ENCODE measurements around the gene ADAM17.
"Not testable (repeated sequence)": the region's sequence is repeated elsewhere in the genome, so short reads cannot be mapped to it uniquely, and the experiment has no call there.

The ADAM17 gene

DNA sequence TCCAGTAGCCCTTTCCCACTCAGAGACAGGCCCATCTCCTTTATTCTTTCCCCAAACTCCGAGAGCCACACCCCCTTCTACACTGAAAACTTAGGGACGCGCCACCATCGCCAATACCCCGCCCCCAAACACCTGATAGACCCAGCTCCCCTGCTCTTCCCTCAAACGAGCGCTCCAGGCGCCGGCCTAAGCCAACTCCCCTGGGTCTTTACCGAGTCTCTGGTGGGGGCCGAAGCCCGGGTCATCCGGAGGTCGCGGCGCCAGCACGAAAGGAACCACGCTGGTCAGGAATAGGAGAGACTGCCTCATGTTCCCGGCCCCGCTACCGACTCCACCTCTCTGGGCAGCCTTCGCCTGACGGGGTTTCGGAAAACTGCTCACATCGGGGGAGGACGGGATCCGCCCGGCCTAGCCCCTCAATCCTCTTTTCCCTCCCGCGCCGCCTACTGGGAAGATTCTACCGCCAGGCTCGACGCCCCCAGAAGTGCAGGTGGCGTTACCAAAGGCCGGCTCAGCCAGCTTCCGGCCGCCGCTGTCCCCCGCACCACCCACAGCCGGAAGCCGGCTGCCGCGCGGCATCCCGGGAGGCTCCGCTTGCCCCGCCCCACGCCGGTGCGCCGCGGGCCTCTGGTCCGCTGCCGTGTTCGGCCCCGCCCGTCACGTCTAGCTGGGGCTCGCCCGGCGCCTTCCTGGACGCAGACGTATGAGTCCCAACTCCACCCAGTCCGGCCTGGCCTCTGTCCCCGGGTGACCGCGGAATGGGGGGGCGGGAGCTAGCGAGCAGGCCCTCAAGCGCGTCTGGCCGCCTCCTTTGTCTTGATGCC, at the start of gene ADAM17:
Gene ADAM17, minus strand, starts transcription at position 534 of the 824 bp plus-strand sequence. Its CDS starts 225 bp downstream, at position 309.
- in situ Hi-C loops (cut with MboI; ENCODE audit: low sequenced_read_pairs) = no loop called here

- in situ Hi-C loops (cut with MboI; ENCODE audit: low sequenced_read_pairs) = no loop called here
Measured at GRCh38 chr2:9602412-9602811, 46.8 kb upstream of the ADAM17 start.

DNA sequence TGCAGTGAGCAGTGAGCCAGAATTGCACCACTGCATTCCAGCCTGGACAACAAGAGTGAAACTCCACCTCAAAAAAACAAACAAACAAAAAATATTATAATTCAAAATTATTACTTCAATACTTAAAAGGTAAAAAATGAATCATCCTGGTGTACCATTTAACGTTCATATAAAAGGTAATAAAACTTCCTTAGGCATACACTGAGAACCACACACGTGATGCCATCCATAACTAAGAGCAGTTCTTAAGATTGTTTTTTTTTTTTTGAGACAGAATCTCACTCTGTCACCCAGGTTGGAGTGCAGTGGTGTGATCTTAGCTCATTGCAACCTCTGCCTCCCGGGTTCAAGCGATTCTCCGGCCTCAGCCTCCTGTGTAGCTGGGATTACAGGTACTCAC, 45.8 kb upstream of the ADAM17 start:
- in situ Hi-C loops (cut with MboI; ENCODE audit: low sequenced_read_pairs) = no loop called here

DNA sequence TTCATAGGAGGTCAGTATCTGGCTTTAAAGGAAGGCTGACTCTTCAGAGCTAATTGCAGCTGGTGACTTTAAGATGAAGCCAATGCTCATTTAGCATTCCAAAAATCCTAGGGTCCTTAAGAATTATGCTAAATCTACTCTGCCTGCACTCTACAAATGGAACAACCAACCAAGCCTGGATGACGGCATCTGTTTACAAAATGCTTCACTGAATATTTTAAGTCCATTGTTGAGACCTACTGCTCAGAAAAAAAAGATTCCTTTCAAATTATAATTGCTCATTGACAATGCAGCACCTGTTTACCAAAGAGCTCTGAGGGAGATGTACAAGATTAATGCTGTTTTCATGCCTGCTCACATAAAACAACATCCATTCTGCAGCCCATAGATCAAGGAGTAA, 43.8 kb upstream of the ADAM17 start:
- in situ Hi-C loops (cut with MboI; ENCODE audit: low sequenced_read_pairs) = no loop called here

GRCh38 chr2:9596621-9597311, 41.1 kb upstream of the ADAM17 start:
- in situ Hi-C loops (cut with MboI; ENCODE audit: low sequenced_read_pairs) = no loop called here

DNA sequence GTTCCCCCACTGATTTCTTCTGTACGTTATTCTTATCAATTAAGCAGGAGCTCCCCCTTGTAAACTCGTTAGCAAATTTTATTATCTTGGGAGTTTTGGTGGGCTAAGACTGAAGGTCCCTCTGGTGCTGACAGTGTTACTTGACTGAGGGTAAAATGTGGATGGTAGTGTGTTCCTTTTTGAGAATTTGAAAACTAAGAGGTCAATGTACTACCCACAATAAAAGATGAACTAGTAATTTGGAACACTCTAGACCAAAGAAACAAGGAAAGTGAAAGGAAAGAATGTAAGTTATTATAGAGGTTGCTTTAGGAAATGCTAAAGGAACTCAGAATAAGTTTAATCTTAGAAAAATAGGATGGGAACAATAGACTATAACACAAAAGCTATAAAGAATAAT, 40.1 kb upstream of the ADAM17 start:
- in situ Hi-C loops (cut with MboI; ENCODE audit: low sequenced_read_pairs) = no loop called here

DNA sequence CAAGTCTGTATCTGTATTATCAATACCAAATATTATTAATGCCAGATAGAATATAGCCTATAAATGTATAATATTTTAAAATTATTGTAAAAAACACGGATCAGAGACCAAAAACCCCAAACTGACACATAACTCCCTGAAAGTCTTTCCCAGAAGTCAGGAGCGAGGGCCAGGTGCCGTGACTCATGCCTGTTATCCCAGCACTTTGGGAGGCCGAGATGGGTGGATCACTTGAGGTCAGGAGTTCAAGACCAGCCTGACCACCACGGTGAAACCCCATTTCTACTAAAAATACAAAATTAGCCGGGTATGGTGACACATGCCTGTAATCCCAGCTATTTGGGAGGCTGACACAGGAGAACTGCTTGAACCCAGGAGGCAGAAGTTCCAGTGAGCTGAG, 39.6 kb upstream of the ADAM17 start:
- in situ Hi-C loops (cut with MboI; ENCODE audit: low sequenced_read_pairs) = not testable (repeated sequence)

DNA sequence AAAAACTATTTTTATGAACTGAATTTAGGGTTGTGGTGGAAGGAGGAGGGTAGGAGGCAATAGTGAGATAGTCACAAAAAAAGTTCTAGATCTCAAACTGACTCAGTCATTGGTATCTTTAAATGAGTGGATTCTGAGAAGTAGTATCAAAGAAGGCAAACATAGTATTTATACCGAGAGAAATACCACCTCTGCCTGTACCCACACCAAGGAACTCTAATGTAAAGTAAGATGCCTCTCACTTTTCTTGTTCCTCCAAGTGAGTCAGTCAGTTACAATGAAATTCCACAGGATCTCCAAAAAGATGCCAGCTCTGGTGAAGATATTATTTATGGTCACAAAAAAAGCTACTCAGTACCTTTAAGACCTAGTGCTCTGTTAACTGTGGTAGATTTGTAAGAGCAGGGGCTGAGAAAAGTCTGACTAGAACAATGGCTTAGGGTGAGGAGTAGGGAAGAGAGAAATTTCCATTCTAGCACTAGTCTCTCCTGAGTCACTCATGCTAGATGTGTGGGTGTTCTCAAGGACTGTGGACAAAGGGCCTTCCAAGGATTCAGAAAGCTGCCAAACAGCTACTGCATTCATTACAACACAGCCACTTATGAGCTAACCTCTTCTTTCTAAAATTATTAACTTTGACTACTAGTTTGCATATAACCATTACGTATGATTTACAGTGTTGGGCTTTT, 38.9 kb upstream of the ADAM17 start:
- in situ Hi-C loops (cut with MboI; ENCODE audit: low sequenced_read_pairs) = no loop called here

DNA sequence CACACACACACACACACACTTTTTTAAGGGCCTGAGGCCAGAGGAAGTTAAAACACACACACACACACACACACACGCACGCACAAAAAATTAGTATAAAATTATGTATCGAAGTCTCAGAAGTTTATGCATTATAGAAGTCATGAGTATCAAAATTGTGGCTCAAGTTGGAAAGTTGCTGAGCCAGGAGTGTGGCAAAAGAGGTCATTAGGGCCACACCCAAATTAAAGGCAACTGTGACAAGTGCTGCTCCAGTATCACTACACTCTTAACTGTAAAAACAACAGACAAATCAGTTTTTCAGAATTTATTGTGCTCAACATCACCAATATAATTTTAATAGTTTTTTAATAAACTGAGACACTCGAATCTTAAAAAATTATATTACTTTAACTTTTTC, 38.3 kb upstream of the ADAM17 start:
- in situ Hi-C loops (cut with MboI; ENCODE audit: low sequenced_read_pairs) = no loop called here

GRCh38 chr2:9592699-9593098, 37.1 kb upstream of the ADAM17 start:
- in situ Hi-C loops (cut with MboI; ENCODE audit: low sequenced_read_pairs) = no loop called here

GRCh38 chr2:9590641-9591040, 35.0 kb upstream of the ADAM17 start:
- in situ Hi-C loops (cut with MboI; ENCODE audit: low sequenced_read_pairs) = no loop called here

DNA sequence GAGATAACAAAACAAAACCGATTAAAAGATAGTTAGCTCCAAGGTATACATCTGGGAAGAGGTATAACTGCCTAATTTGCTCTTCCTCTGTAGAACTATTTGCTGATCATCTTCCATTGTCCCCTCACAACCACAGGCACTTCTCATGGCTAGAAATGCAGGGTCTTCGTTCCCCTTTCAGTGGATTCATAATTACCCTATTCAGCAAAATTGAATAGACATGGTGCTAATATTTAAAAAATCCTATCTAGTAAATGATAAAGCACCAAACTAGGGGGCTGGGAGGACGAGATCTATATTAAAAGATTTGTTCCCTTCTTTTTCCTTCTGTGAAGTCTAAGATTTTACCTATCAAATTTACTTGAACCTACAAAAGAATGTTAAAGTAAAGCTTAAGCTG, 30.8 kb upstream of the ADAM17 start:
- in situ Hi-C loops (cut with MboI; ENCODE audit: low sequenced_read_pairs) = no loop called here

- in situ Hi-C loops (cut with MboI; ENCODE audit: low sequenced_read_pairs) = no loop called here
Measured at GRCh38 chr2:9585486-9585885, 29.9 kb upstream of the ADAM17 start.

GRCh38 chr2:9584902-9585301, 29.3 kb upstream of the ADAM17 start:
- in situ Hi-C loops (cut with MboI; ENCODE audit: low sequenced_read_pairs) = not testable (repeated sequence)

DNA sequence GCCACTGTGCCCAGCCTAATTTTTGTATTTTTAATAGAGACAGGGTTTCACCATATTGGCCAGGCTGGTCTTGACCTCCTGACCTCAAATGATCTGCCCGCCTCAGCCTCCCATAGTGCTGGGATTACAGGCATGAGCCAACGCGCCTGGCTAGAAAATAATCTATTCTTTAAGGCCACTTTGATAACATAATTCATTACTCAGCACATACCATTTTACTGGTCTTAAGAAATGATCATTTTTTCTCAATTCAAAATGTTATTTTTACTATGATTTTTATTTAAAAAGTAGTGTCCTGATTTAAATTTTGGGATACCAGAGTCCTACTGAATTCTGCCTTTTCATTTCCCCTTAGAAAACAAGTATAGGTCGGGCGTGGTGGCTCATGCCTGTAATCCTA, 27.0 kb upstream of the ADAM17 start:
- in situ Hi-C loops (cut with MboI; ENCODE audit: low sequenced_read_pairs) = no loop called here

GRCh38 chr2:9578467-9579235, 23.0 kb upstream of the ADAM17 start:
- in situ Hi-C loops (cut with MboI; ENCODE audit: low sequenced_read_pairs) = no loop called here

GRCh38 chr2:9574331-9574730, 18.7 kb upstream of the ADAM17 start:
- in situ Hi-C loops (cut with MboI; ENCODE audit: low sequenced_read_pairs) = no loop called here

DNA sequence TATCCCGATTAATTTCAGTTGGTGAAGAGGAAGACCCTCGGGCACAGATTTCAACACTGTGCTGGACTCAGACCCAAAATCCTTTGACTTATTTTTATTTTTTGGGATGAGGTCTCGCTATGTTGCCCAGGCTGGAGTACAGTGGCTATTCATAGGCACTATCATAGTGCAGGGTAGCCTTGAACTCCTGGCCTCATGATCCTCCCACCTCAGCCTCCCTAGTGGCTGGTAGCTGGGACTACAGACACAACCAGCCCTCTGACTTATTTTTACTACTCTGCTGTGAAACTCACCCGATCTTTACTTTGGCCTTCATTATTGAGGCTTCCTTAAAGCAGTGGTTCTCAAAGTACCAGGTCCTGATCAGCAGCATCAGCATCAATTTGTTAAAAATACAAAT, 18.2 kb upstream of the ADAM17 start:
- in situ Hi-C loops (cut with MboI; ENCODE audit: low sequenced_read_pairs) = no loop called here

DNA sequence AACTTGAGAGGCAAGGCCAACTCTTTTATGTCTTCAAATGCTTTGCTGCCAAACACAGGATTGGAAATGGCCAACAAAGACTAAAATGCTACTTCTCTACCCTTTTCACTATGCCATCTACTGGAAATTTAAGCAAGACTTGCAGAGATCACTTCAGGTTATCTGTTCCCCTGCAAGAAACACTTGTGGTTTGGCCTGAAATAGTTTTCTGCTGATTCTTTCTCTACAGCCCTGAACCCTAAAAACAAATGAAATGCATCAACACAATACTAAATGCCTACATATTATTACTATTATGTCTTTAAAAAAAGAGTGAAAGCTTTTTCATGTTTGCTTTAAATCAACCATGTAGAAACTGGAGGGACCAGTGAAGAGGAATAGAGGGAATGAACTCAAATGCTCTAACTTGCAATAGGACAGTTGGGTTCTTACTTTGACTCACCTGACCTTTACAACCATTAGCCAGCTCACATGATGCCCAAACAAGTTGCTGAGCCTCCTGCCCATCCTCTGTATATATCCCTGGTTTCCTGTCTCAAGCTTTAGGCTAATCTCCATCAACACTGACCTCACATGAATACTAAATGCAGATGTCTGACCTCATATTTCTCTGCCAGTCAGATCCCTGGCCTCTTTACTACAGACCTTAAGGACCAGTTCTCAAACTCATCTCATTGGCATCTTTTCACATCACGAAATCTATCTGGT, 17.5 kb upstream of the ADAM17 start:
- in situ Hi-C loops (cut with MboI; ENCODE audit: low sequenced_read_pairs) = no loop called here

Measured in HL-60/S4 treated with retinoic acid at 250 ng/mL for 4 days and 3 days (cell line).